Suprapubic skin (tissue), 4 donors: Measurements from ENCODE around the gene ACSL1. TPM values are rescaled to one million over a fixed set of nuclear protein-coding genes. Genes with fewer than 3 reads are reported as not detected.

Experiments
- DNase-seq, 2 donors: peaks; one replicate each; pipeline ENCODE4 v3.0.0-alpha.2; 2019; ENCODE audit warnings: low spot score in 2 of 2
- H3K27ac ChIP-seq: fragments of 200-600 bp; sonication (generic); one replicate; pipeline ENCODE4 v1.5.1; 2019
- H3K27me3 ChIP-seq: fragments of 200-600 bp; sonication (generic); one replicate; pipeline ENCODE4 v1.5.1; 2019
- H3K36me3 ChIP-seq: fragments of 200-600 bp; sonication (generic); one replicate; pipeline ENCODE4 v1.5.1; 2019
- H3K4me1 ChIP-seq: fragments of 200-600 bp; sonication (generic); one replicate; pipeline ENCODE4 v1.5.1; 2019
- H3K4me3 ChIP-seq: fragments of 200-600 bp; sonication (generic); one replicate; pipeline ENCODE4 v1.5.1; 2019; ENCODE audit warnings: mild to moderate bottlenecking
- H3K9me3 ChIP-seq: fragments of 200-600 bp; sonication (generic); one replicate; pipeline ENCODE4 v1.5.1; 2019
- EP300 ChIP-seq: sonication (generic); formaldehyde crosslinking; IDR thresholded peaks from one replicate; pipeline ENCODE4 v1.6.1; 2017; ENCODE audit warnings: antibody characterized with exemption
- POLR2A ChIP-seq, 2 donors: fragments of 450-650 bp; IDR thresholded peaks; one replicate each; pipeline ENCODE4 v1.6.1; 2017; ENCODE audit warnings: antibody characterized with exemption in 2 of 2, mild to moderate bottlenecking in 2 of 2, moderate library complexity in 2 of 2
- POLR2AphosphoS5 ChIP-seq, 3 donors: sonication (generic); formaldehyde crosslinking; IDR thresholded peaks; one replicate each; pipeline ENCODE4 v1.6.1; 2017; ENCODE audit warnings: antibody characterized with exemption in 3 of 3
- WGBS: methylation state at CpG from one replicate; pipeline ENCODE4 v1.1.5; 2018; 5-methylcytosine and 5-hydroxymethylcytosine counted together
- total RNA-seq, 4 donors: library from RNA; depleted of rRNA; stranded (reverse); fragments of >200 nt; gene quantifications; one replicate each; pipeline ENCODE4 v1.1.0, GENCODE V29; 2016
- TF ChIP-seq, protein P1 (sequence below), 2 donors: fragments of 200-600 bp in 1 of 2; fragments of 450-650 bp in 1 of 2; sonication (generic) in 1 of 2; IDR thresholded peaks; one replicate each; pipeline ENCODE4 v1.5.1; 2016 to 2019; ENCODE audit warnings: antibody characterized with exemption in 2 of 2, mild to moderate bottlenecking in 1 of 2, moderate library complexity in 1 of 2

The ACSL1 gene
- total RNA-seq, 4 donors from 2014 or later, result 236 to 420 (median 277) TPM

DNA sequence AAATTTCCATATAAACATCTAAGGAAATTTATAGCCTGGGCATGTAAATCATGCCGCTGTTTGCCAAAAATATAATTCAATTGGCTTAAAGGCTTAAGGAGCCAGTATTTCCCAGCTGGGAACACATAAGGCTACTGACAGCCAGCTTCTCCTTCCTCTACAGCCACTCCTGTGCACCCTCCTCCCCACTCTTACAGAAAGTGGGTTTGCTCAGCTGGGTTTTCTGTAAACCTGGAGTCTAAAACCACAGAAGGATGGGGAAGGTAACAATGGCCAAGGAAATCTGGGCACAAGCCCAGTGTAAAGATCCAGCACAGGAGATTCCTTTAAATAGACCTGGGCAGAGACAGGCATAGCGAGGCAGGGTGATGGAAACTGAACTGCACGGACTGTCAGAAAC is 18.5 kb downstream of the ACSL1 start:
- peaks cover 80% of the 10 kb centered on the region for H3K4me1 ChIP-seq
- DNase-seq, result peak in 1 of 2 donors; percentile 45
- no peaks in the 10 kb centered on the region for H3K9me3 ChIP-seq
- H3K27ac ChIP-seq, result peak overlapping the region; percentile 72
- WGBS, result 56% methylated on average over 3 of the region's 3 CpGs
- H3K4me3 ChIP-seq, result no peak overlapping the region
- no peaks in the 10 kb centered on the region for H3K36me3 ChIP-seq
- no peaks in the 10 kb centered on the region for H3K27me3 ChIP-seq
- TF ChIP-seq EP300, result no peak
- TF ChIP-seq, protein P1, sequence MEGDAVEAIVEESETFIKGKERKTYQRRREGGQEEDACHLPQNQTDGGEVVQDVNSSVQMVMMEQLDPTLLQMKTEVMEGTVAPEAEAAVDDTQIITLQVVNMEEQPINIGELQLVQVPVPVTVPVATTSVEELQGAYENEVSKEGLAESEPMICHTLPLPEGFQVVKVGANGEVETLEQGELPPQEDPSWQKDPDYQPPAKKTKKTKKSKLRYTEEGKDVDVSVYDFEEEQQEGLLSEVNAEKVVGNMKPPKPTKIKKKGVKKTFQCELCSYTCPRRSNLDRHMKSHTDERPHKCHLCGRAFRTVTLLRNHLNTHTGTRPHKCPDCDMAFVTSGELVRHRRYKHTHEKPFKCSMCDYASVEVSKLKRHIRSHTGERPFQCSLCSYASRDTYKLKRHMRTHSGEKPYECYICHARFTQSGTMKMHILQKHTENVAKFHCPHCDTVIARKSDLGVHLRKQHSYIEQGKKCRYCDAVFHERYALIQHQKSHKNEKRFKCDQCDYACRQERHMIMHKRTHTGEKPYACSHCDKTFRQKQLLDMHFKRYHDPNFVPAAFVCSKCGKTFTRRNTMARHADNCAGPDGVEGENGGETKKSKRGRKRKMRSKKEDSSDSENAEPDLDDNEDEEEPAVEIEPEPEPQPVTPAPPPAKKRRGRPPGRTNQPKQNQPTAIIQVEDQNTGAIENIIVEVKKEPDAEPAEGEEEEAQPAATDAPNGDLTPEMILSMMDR (IDR thresholded peaks at IDR 0.05), result no peak

DNA sequence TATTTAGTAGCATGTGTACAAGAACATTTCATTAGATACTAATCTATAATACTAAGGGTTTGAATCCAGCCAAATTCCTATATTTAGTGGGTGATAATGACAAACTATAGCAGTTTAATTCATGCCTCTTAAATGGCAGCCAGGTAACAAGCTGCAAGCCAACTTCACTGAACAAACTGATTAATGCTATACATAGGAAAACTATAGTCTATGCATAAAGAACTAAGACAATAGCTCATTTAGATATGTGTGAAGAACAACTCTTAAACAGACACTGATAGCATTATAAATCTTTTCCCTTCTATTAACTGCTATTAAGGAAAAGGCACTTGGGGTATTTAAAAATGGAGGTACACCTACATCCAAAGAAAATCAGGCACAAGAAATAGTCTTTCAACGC is 19.1 kb downstream of the ACSL1 start:
- no peak for DNase-seq

DNA sequence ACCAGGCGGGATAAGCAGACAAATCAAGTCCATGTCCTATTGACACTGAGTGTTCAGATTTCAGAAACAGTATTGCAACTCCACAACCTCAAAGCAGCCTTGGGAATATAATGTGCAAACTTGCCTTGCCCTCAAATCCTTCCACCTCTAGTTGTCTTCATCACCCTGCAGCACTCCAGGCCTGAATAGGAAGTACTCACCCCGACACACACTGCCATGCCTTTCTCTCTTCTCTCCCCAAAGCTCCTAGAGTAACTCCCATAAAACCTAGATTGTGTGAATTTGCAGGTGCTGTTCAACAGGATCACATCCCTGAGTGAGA is 19.6 kb downstream of the ACSL1 start:
- no peaks in the 10 kb centered on the region for H3K36me3 ChIP-seq
- WGBS, result 64% methylated on average over 2 of the region's 2 CpGs
- TF ChIP-seq POLR2A (IDR thresholded peaks at IDR 0.05) (no peak), EP300 (no peak), POLR2AphosphoS5 (IDR thresholded peaks at IDR 0.05) (no peak)
- TF ChIP-seq, protein P1 (IDR thresholded peaks at IDR 0.05), result no peak
- H3K4me3 ChIP-seq, result no peak overlapping the region
- H3K27me3 ChIP-seq, result no peaks in the 10 kb centered on the region
- no peak for DNase-seq
- H3K27ac ChIP-seq, result peak overlapping the region; percentile 72
- no peaks in the 10 kb centered on the region for H3K9me3 ChIP-seq
- peaks cover 81% of the 10 kb centered on the region for H3K4me1 ChIP-seq

More for the DNA sequence above, 19.1 kb downstream of the ACSL1 start:
- TF ChIP-seq EP300 (no peak), POLR2AphosphoS5 (IDR thresholded peaks at IDR 0.05) (no peak), POLR2A (IDR thresholded peaks at IDR 0.05) (no peak)
- TF ChIP-seq, protein P1 (IDR thresholded peaks at IDR 0.05), result no peak
- Histone ChIP-seq H3K27me3 (no peaks in the 10 kb centered on the region), H3K4me3 (no peak overlapping the region), H3K4me1 (peaks cover 80% of the 10 kb centered on the region), H3K27ac (peak overlapping the region; percentile 72), H3K36me3 (no peaks in the 10 kb centered on the region), H3K9me3 (no peaks in the 10 kb centered on the region)
- 69% methylated on average over 1 of the region's 1 CpG for WGBS

DNA sequence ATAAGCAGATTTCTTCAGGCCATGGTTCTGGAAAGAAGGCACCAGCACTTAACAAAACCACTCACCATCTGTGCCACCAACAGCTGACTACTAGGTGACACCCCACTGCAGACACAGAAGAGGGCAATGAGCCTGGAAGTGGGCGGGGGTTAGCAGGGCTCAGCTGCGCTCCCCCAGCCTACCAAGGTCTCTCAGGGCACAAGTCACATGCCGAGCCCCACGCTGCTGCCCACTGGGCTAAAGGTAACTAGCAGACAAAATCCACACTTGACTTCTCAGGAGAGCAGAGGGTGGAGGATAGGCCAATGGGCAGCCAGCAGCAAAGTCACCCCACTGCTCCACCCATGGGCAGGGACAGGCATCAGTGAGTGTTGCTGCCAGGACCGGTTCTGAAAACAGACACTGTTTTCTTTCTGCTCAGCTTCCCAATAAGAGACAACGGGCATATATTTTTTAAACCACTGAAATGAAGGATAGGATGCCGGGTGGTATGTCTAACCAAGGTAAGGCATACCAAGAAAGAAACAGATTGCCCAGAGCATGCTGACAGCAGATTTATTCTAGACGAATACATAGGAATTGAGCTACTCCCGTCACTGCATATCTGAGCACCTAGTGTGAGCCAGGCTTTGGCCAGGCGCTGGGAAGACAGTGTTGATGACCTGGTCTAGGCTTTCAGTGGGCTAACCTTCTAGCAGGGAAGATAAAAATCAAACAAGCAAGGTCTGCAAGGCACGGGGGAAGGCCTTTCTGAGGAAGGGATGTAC is 20.1 kb downstream of the ACSL1 start:
- H3K4me3 ChIP-seq, result peak overlapping the region; percentile 9
- peaks cover 86% of the 10 kb centered on the region for H3K4me1 ChIP-seq
- H3K9me3 ChIP-seq, result no peaks in the 10 kb centered on the region
- WGBS, result 36% methylated on average over 10 of the region's 11 CpGs
- H3K27ac ChIP-seq, result peak overlapping the region; percentile 72
- no peaks in the 10 kb centered on the region for H3K36me3 ChIP-seq
- H3K27me3 ChIP-seq, result no peaks in the 10 kb centered on the region
- TF ChIP-seq POLR2AphosphoS5 (IDR thresholded peaks at IDR 0.05), result peak in 2 of 3 donors; percentile 18 to 69
- TF ChIP-seq EP300, result no peak
- peak; percentile 80 to 82 for DNase-seq

DNA sequence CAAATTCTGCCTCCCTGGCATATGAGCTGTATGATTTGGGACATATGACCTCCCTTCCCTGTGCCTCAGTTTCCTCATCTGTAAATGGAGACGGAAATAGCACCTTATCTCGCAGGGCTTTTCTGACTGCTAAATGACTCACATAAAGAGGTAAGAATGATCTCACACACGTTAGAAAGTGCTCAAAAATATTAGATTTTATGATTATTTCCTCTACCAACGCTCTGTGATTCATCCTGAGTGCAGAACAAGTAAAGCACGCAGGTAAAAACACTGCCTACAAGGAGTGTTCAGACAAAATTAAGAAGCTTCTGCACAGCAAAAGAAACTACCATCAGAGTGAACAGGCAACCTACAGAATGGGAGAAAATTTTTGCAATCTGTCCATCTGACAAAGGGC is 21.1 kb downstream of the ACSL1 start:
- 80% methylated on average over 5 of the region's 5 CpGs for WGBS
- Histone ChIP-seq H3K4me3 (peak overlapping the region; percentile 9), H3K27me3 (no peaks in the 10 kb centered on the region), H3K27ac (peak overlapping the region; percentile 72), H3K36me3 (no peaks in the 10 kb centered on the region), H3K9me3 (no peaks in the 10 kb centered on the region), H3K4me1 (peaks cover 89% of the 10 kb centered on the region)
- TF ChIP-seq, protein P1 (IDR thresholded peaks at IDR 0.05), result no peak
- no peak for TF ChIP-seq POLR2A (IDR thresholded peaks at IDR 0.05)
- TF ChIP-seq POLR2AphosphoS5 (IDR thresholded peaks at IDR 0.05), result no peak
- TF ChIP-seq EP300, result no peak
- DNase-seq, result no peak

DNA sequence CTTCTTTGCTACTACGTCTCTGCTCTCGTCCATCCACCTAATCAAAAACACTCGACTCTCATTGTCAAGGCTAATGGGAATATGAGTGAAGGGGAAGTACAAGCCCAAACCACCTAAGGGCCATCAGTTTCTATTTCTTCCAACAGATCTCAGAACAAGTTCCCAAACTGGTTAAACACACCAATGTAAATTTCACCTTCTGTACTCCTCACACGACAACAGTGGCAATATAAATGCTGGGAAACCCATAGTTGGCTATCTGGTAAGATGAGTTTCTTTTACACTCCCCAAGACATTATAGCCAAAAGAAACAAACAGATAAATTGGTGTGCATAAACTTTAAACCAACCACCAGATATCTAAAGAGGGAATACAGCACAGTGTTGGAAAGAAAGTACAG is 21.9 kb downstream of the ACSL1 start:
- H3K36me3 ChIP-seq, result no peaks in the 10 kb centered on the region
- no peak for DNase-seq
- WGBS, result 52% methylated on average over 4 of the region's 4 CpGs
- peaks cover 86% of the 10 kb centered on the region for H3K4me1 ChIP-seq
- no peaks in the 10 kb centered on the region for H3K9me3 ChIP-seq
- TF ChIP-seq POLR2AphosphoS5 (IDR thresholded peaks at IDR 0.05) (no peak), POLR2A (IDR thresholded peaks at IDR 0.05) (no peak), EP300 (no peak)
- TF ChIP-seq, protein P1 (IDR thresholded peaks at IDR 0.05), result no peak
- peak overlapping the region; percentile 9 for H3K4me3 ChIP-seq
- peak overlapping the region; percentile 72 for H3K27ac ChIP-seq
- H3K27me3 ChIP-seq, result no peaks in the 10 kb centered on the region
